Vagina (tissue), 2 donors: ENCODE results near the gene CYFIP1. TPM values are rescaled to one million over a fixed set of nuclear protein-coding genes. Genes with fewer than 3 reads are reported as not detected.
A peak's percentile ranks its signal among the peaks of the same experiment; 100 is the strongest.
"Not testable (repeated sequence)": the region's sequence is repeated elsewhere in the genome, so short reads cannot be mapped to it uniquely, and the experiment has no call there.

Experiments
- DNase-seq, 2 donors: peaks; one replicate each; pipeline ENCODE4 v3.0.0-alpha.2; 2017; ENCODE audit errors: extremely low spot score in 2 of 2
- H3K27ac ChIP-seq: fragments of 200-600 bp; sonication (generic); one replicate; pipeline ENCODE4 v1.5.1; 2019
- H3K27me3 ChIP-seq: fragments of 200-600 bp; sonication (generic); one replicate; pipeline ENCODE4 v1.5.1; 2019
- H3K36me3 ChIP-seq, 2 donors: fragments of 200-600 bp; sonication (generic); one replicate each; pipeline ENCODE4 v1.5.1; 2017 to 2019
- H3K4me1 ChIP-seq: fragments of 200-600 bp; sonication (generic); one replicate; pipeline ENCODE4 v1.5.1; 2019
- H3K4me3 ChIP-seq, 2 donors: fragments of 200-600 bp; sonication (generic); 1 replicate in 1 of 2; 2 replicates in 1 of 2; pipeline ENCODE4 v1.5.1; 2016 to 2019
- H3K9me3 ChIP-seq: fragments of 200-600 bp; sonication (generic); one replicate; pipeline ENCODE4 v1.5.1; 2019
- CTCF ChIP-seq, 3 experiments: fragments of 450-650 bp in 2 of 3; fragments of 200-600 bp in 1 of 3; sonication (generic) in 1 of 3; IDR thresholded peaks; one replicate each; pipeline ENCODE4 v1.5.1; 2017 to 2019; ENCODE audit warnings: antibody characterized with exemption in 3 of 3, mild to moderate bottlenecking in 2 of 3, moderate library complexity in 2 of 3
- POLR2A ChIP-seq, 2 donors: fragments of 450-650 bp; IDR thresholded peaks; one replicate each; pipeline ENCODE4 v1.6.1; 2017; ENCODE audit warnings: antibody characterized with exemption in 2 of 2, mild to moderate bottlenecking in 2 of 2, moderate library complexity in 2 of 2
- POLR2AphosphoS5 ChIP-seq, 2 donors: sonication (generic); formaldehyde crosslinking; IDR thresholded peaks; one replicate each; pipeline ENCODE4 v1.9.0; 2017; ENCODE audit warnings: antibody characterized with exemption in 2 of 2, mild to moderate bottlenecking in 2 of 2, low read depth in 1 of 2; ENCODE audit not compliant: insufficient read depth in 1 of 2
- intact Hi-C: fragments of 100-400 bp; cut with DNase I; formaldehyde crosslinking; loops from one replicate; pipeline ENCODE4 v1.15.1; 2023
- total RNA-seq: library from RNA; depleted of rRNA; stranded (reverse); fragments of >200 nt; gene quantifications from one replicate; pipeline ENCODE4 v1.2.3, GENCODE V29; 2016

The CYFIP1 gene
- total RNA-seq, 1 donor from 2014 or later = 101 TPM

- no peaks in the 10 kb centered on the region for H3K9me3 ChIP-seq
- intact Hi-C loops = no loop called here
- no peak overlapping the region for H3K27ac ChIP-seq
- H3K27me3 ChIP-seq = no peaks in the 10 kb centered on the region
- H3K4me3 ChIP-seq = no peak overlapping the region
- TF ChIP-seq POLR2AphosphoS5 (IDR thresholded peaks at IDR 0.05; ENCODE audit: insufficient read depth in 1 of 2, low read depth in 1 of 2) (no peak), CTCF (IDR thresholded peaks at IDR 0.05) (no peak), POLR2A (IDR thresholded peaks at IDR 0.05) (no peak)
- H3K4me1 ChIP-seq = no peaks in the 10 kb centered on the region
- peak in 1 of 2 donors; percentile 62 for DNase-seq
- H3K36me3 ChIP-seq = peaks cover 3 to 56% of the 10 kb centered on the region in 2 donors
Observed at GRCh38 chr15:23013681-23014080, 33.5 kb upstream of the CYFIP1 start.

GRCh38 chr15:23012616-23013015 is 32.4 kb upstream of the CYFIP1 start:
- H3K9me3 ChIP-seq, intact Hi-C loops, H3K4me3 ChIP-seq, H3K27me3 ChIP-seq, H3K4me1 ChIP-seq, H3K27ac ChIP-seq: not testable (repeated sequence)
- DNase-seq = peak in 1 of 2 donors; percentile 25
- H3K36me3 ChIP-seq = peaks cover 0 to 56% of the 10 kb centered on the region in 2 donors

- Histone ChIP-seq H3K36me3 (peaks cover 0 to 64% of the 10 kb centered on the region in 2 donors), H3K4me3 (no peak overlapping the region), H3K27ac (no peak overlapping the region), H3K4me1 (no peaks in the 10 kb centered on the region), H3K27me3 (no peaks in the 10 kb centered on the region), H3K9me3 (no peaks in the 10 kb centered on the region)
- TF ChIP-seq POLR2A (IDR thresholded peaks at IDR 0.05) (no peak), CTCF (IDR thresholded peaks at IDR 0.05) (no peak), POLR2AphosphoS5 (IDR thresholded peaks at IDR 0.05; ENCODE audit: insufficient read depth in 1 of 2, low read depth in 1 of 2) (no peak)
- no peak for DNase-seq
- intact Hi-C loops = no loop called here
Observed at GRCh38 chr15:23003736-23004135, 23.6 kb upstream of the CYFIP1 start.

GRCh38 chr15:23002920-23003319 is 22.8 kb upstream of the CYFIP1 start:
- intact Hi-C loops = no loop called here
- TF ChIP-seq CTCF (IDR thresholded peaks at IDR 0.05) (no peak), POLR2A (IDR thresholded peaks at IDR 0.05) (no peak), POLR2AphosphoS5 (IDR thresholded peaks at IDR 0.05; ENCODE audit: insufficient read depth in 1 of 2, low read depth in 1 of 2) (no peak)
- H3K4me3 ChIP-seq = no peak overlapping the region
- H3K27me3 ChIP-seq = no peaks in the 10 kb centered on the region
- DNase-seq = no peak
- no peak overlapping the region for H3K27ac ChIP-seq
- no peaks in the 10 kb centered on the region for H3K4me1 ChIP-seq
- no peaks in the 10 kb centered on the region for H3K9me3 ChIP-seq
- H3K36me3 ChIP-seq = peaks cover 0 to 58% of the 10 kb centered on the region in 2 donors

GRCh38 chr15:22995795-22996194 is 15.6 kb upstream of the CYFIP1 start:
- Histone ChIP-seq H3K4me3 (no peak overlapping the region), H3K27me3 (no peaks in the 10 kb centered on the region), H3K27ac (no peak overlapping the region), H3K36me3 (peaks cover 0 to 23% of the 10 kb centered on the region in 2 donors), H3K9me3 (no peaks in the 10 kb centered on the region), H3K4me1 (no peaks in the 10 kb centered on the region)
- DNase-seq = no peak
- intact Hi-C loops = no loop called here
- TF ChIP-seq POLR2A (IDR thresholded peaks at IDR 0.05) (no peak), CTCF (IDR thresholded peaks at IDR 0.05) (no peak), POLR2AphosphoS5 (IDR thresholded peaks at IDR 0.05; ENCODE audit: insufficient read depth in 1 of 2, low read depth in 1 of 2) (no peak)

GRCh38 chr15:22992024-22992326 is 11.8 kb upstream of the CYFIP1 start:
- Histone ChIP-seq H3K9me3 (no peaks in the 10 kb centered on the region), H3K36me3 (peaks cover 0 to 13% of the 10 kb centered on the region in 2 donors), H3K27me3 (no peaks in the 10 kb centered on the region), H3K4me1 (no peaks in the 10 kb centered on the region), H3K4me3 (no peak overlapping the region), H3K27ac (no peak overlapping the region)
- TF ChIP-seq CTCF (IDR thresholded peaks at IDR 0.05) = no peak
- no peak for TF ChIP-seq POLR2AphosphoS5 (IDR thresholded peaks at IDR 0.05; ENCODE audit: insufficient read depth in 1 of 2, low read depth in 1 of 2)
- TF ChIP-seq POLR2A (IDR thresholded peaks at IDR 0.05) = no peak
- DNase-seq = no peak
- intact Hi-C loops = no loop called here
